NCI-H2227 treated with DMSO at 0.1 percent for 48 hours (cell line): Measurements from ENCODE around the gene ADAMTS9.
"Not testable (repeated sequence)": the region's sequence is repeated elsewhere in the genome, so short reads cannot be mapped to it uniquely, and the experiment has no call there.

Source experiments
- DNase-seq: peaks from one replicate; lab custom pipeline; 2025; lab: John Stamatoyannopoulos, UW

Gene ADAMTS9

DNA sequence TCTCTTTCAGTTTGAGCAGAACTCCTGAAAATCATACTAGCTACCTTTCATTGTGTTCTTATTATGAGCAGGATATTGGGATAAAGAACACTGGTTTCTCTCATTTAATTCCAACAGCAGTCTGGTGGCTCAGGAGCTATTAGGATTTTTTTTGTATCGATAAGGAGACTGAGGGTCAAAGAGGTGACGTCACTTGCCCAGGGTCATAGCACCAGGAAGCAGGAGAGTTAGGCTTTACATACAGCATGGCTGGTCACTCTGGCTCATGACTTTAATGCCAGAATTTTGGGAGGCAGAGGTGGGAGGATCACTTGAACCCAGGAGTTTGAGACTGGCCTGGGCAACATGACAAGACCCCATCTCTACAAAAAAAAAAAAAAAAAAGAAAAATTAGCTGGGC, 113.6 kb downstream of the ADAMTS9 start:
- no peak for DNase-seq

DNA sequence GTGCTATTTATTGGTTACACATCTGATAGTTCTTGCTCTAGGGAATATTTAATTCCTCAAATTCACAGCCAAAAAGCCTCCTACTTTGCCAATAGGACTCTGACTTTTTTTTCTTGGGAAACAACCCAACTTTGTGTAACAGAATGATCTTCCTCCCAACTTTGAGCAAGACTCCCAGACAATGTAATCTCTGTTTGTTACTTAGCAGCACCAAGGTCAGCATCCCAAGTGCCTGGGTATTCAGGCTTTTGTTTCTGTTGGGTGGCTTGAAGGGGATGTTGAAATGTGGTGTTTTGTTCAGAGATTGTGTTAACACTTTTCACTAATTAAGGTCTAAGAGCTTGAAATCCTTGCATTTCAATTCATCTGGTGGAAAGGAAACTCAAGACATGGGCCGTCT, 115.8 kb downstream of the ADAMTS9 start:
- DNase-seq, result no peak

DNA sequence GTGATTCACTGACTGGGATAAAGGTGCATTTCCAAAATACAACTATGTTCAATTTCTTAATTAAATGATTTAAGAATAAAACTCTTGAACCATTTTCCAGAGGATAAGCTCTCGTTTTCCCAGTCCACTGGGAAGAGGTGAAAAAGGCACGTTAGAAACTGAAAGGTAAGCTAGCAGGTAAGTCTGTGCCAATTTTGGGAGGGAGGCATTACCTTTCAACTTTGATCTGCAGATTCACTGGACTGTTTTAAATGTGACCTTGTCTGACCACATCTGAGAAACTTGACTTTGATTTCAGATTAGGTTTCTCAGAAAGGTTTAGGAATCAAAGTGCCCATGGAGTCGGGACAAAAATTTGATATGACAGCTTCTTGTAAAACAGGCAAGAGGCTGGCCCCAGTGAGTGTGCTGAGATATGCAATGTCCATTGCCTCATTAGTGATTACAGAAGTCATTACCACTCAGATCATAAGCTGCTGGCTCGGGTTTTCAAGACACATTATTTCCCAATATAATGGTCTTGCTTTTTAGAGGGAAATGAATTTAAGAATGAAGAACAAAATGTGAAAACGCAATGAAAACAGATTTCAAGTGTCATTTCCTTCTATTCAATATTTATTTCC, 118.8 kb downstream of the ADAMTS9 start:
- no peak for DNase-seq

DNA sequence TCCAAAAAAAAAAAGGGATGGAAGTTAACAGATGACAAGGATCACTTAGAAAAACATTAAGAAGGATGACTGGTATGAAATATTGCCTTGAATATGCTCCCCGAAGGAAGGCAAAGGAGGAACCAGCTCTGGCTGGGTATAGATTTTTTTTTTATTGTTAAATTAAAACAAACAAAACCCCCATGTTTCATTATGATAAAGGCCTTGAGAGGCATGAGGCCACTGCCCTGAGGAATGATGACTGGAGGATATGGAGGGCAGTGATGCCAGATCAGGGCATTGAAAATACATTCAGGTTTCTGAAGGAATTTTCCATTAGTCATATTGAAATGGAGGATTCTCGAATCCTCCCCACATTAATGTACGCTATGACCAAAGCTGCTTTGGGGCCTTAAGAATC, 120.9 kb downstream of the ADAMTS9 start:
- DNase-seq, result no peak

DNA sequence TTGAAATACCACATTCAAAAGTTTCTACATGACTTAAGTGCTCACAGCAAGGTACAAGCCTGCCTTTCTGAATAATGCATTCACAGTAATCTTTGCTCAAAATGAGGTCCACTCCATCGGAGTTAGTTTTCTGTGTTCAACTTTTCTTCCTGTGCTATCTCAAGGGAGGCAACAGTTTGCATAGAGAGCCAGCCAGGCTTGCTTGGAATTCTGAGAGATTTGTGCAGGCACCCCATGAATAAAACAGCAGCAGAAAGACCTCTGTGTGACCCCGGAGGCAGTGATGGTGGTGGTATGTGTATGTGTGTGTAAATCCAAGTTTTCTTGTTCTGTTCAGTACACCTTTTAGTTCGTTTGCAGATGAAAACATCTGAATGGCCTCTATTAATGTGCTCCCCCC, 124.0 kb downstream of the ADAMTS9 start:
- no peak for DNase-seq

DNA sequence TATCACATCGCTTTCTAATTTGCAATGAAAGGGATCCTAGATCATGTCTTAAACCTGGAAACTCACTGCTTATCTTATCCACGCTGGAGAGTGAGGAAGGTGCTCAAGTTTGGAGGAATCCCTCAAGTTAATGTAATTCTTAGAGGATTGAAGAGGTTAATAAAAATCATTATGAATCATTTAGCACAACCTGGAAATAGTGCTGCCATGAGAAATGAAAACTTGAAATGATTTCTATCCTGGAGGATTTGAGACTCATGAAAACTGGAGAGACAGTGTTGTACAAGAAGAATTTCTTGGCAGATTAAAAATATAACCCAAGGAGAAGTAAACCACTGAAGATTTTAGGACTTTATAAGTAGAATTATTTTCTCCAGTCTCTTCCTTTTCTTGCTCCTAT, 125.9 kb downstream of the ADAMTS9 start:
- no peak for DNase-seq

DNA sequence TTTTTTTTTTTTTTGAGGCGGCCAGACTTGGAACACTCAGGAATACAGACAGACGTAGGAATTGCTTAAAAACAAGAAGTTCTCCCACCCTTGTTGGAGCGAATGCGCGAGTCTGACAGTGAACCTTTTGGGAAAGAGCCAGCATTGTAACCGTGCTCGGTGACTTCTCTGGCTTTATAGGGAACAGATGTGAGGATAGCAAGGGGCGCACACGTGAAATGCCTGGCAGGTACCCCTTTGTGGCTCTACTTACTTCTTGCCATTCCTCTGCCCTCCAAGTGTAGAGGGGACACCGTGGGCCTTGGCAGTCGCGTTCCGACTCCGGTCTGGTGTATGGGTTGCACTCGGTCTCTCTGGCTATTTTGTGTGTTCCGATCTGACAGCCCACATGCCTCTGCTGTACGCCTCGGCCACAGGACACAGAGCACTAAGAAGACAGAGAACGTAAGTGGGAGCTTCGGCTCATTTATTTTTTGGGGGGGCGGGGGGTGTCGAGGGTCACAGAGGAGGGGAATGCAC, 126.4 kb downstream of the ADAMTS9 start:
- no peak for DNase-seq

DNA sequence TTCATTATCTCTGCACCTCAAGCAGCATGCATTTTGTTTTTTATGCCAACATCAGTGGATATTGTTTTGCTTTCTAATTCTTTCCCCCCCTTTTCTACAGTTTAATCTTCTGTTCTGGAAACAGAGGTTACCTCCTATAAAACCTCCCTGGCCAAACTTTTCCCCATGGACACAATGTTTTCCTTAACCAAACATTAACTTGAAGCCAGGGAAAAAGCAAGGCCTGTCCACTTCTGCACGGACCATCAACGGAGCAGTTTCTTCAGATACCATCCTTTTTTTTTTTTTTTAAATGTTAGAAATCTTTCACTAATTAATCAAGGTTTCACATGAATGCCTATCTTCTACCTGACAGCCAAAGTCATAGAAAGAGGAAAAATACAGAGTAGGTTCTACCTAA, 127.0 kb downstream of the ADAMTS9 start:
- DNase-seq, result no peak

DNA sequence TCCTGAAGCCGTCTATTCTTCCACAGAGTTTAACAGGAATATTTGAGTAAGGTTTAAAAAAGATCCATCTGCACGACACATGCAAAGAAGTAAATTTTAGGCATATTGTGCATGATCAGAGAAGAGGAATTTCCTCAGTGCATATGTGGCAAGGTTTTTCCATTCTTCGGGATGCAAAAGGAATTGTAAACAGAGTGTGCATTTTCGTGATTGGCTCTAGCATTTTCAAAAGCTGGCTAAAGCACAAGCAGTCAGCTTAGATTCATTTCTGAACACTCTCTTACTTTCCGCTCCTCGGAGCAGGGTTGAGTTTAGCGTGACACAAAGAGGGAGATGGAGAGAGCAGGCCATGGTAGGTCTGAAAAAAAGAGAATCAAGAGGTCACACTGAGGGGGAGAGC, 128.2 kb downstream of the ADAMTS9 start:
- DNase-seq, result no peak

DNA sequence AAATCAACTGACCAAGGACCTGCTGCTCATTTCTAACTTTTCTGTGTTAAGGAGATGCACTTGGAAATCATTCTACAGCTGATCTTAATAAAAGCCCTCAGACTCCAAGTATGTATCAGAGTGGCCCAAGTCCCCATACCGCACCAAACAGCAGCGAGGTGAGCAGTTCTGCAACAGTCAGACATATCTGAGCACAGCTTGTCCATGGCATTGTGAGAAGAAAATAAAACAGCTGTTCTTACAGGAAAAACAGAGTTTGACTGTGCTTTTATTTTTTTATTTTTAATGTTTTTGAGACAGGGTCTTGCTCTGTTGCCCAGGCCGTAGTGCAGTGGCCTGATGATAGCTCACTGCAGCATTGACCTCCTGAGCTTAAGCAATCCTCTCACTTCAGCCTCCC, 131.8 kb downstream of the ADAMTS9 start:
- no peak for DNase-seq

DNA sequence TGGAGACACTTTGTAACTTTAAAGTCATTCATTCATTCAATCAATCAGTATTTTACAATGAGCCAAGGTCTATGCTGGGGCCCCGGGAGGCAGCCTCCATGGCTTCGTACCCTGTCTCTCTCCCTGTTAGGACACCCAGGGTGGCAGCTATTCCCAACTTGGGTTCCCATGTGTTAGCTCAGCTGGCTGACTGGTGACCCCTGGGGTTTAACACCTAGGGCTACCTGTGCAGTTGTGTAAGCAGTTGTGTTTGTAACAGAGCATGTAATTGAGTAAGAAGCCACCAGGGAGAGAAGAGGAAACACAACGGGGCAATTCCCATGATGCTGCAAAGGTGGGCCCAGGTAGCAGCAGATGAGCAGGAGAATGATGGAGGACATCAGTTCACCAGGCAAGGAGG, 132.4 kb downstream of the ADAMTS9 start:
- DNase-seq, result no peak

DNA sequence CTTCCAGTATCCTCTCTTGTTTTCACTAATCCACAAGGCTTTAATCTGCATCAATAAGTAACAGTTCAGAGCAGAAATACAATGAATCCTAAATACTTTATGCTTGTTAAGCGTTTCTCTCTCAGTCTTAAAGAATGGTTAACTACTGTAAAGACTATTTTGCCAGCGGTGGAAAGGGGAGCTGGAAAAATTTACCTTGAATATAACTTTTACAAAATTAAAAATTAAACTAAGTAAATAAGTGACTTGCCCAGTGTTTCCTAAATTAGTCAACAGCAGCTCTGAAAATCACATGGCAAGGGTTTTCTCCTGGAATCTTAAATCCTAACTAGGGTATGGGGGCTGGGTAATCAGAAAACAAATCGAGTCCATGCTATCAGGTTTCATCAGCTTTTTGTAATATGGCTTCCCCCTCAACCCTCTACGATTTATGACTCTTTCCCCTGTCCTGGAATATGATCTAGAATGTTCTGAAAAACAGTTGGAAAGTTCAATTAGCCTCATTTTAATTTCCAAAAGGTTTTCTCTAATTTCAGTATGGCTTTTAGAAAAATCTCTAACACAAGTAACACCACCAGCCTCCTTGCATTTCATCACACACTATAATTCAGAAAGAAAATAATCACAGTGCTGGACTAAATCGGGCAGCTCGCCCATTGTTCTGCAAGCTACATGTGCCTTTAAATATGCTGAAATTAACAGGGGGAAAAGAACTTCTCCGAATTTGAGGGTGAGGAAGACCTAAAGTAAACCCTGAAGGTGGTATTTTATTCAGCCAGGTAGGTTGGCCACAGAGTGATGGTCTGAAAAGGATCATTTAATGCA, 133.5 kb downstream of the ADAMTS9 start:
- DNase-seq, result no peak

DNA sequence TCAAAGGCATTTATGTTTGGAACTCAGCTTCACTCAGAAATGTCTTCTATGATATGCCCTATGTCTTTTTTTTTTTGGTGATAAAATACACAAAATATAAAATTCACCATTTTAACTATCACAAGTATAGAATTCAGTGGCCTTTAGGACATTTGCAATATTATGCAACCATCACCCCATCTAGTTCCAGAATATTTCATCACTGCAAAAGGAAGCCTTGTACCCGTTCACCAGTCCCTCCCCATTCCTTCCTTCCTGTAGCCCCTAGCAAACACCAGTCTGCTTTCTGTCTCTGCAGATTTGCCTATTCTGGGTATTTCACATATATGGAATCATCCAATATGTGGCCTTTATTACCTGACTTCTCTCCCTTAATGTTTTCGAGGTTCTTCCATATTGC, 134.8 kb downstream of the ADAMTS9 start:
- DNase-seq, result no peak

DNA sequence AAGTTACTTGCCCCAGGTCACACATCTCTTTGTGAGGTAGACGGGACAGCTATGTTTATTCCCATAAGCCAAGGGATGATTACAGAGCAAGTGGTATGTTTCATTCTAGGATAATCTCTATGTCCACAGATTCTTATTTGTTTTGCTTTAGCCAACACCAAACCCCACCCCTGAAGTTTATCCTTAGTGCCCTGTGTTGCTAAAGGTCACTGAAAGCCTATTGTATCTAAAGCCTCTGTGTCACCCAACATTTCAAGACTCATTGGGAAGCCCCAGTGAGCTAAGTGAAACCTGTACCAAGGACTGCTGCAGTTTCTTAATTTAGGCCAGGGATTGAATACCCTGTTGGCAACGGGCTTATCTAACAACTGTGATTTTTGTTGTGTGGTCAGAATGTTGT, 135.6 kb downstream of the ADAMTS9 start:
- peak; percentile 84 for DNase-seq

DNA sequence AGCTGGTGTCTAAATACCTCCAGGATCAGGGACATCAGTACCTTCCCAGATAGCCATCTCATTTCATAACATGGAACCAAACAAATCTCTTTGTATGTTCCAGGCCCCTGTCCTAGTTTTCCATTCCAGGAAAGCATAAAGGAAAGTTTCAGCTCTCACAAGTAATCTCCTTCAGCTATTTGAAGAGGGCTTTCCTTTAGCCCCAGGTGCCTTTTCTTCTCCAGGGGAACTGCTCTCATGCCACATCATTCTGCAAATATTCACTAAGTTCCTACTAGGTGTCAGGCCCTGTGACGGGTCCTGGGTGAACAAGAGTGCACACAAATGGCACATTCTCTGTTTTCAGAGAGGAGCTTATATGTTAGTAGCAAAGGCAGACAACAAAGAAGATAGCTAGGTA, 136.1 kb downstream of the ADAMTS9 start:
- DNase-seq, result no peak

DNA sequence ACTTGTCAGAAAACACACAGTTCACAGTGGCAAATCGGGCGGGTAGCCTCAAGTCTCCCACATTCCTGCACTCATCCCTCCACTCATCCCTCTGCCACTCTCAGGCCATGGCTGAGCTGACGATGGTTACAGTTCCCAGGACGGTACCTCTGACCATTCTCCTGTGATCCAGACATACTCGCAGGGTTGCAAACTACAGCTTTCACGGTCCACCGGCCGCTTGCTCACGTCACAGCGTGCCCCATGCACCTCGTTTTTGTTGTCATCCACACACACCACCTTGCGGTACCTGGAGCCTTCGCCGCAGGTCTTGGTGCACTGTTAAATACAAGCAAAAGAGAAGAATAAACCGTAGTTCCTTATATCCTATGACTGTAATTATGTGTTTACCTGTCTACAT, 137.1 kb downstream of the ADAMTS9 start:
- DNase-seq, result no peak

DNA sequence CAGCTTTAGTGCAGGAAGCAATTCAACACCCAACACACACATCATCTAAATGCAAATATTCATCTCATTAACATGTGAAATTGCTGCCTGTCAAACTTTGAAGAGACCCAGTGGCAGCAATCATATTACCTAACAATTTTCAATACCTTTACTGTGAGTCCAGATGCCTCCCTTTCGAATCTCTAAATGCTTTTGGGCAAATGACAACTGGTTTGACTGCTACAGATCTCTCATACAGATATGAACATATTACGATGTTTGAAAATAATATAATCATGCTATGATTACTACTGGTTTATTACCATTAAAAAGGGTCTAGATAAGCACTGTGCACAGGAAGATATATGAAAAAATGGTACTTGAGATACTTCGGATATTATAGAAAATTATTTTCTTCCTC, 137.9 kb downstream of the ADAMTS9 start:
- DNase-seq, result no peak

DNA sequence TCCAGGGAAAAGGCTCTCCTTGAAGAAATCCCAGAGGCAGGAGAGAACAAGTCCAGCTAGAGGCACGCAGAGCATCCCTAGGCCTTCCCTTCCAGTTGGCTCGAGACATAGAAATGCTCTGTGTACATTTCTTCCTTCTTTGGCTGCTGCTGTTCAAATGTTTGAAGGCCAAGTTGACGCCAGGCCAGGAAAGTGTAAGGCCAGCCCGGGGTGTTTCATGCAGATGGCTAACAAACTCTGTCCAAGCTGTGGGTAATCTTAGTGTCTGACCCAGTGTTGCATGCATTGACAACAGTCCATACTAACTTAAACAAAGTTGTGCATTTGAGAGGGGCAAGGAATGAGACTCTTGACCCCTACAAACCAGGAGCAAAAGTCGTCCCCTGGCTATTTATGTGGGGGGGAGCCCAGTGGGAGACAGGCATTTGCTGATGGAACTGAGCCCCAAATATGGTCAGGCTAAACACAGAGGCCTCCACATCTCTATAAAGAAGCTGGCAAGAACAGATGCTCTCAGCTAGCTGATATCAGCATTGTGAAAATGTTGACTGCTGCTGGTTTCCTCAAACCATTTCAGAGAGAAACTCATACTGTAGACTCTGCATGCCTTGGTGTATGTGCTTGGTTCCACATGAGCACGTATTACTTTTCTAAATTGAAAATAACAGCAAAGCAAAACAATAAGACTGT, 139.5 kb downstream of the ADAMTS9 start:
- DNase-seq, result no peak

DNA sequence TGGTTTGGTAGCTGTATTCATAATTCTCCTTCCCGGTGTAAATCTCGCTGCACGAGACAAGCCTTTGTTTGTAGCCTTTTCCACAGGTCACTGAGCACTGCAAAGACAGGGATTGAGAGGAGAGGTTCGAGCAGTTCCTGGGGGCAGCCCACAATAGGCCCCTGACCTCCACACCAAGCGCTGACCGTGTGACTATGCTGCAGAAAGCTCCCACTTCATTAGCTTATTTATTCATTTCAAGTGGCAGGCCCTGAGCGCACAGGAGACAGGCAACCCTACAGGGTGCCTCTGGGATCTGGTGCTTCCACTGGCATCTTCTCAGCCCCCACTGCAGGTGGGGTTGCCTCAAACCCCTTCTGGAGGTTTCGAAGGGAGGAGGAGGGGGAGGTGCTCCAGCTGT, 140.9 kb downstream of the ADAMTS9 start:
- no peak for DNase-seq

DNA sequence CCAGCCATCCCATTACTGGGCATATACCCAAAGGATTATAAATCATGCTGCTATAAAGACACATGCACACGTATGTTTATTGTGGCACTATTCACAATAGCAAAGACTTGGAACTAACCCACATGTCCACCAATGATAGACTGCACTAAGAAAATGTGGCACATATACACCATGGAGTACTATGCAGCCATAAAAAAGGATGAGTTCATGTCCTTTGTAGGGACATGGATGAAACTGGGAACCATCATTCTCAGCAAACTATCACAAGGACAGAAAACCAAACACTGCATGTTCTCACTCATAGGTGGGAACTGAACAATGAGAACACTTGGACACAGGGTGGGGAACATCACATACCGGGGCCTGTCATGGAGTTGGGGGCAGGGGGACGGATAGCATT, 142.6 kb downstream of the ADAMTS9 start:
- not testable (repeated sequence) for DNase-seq

DNA sequence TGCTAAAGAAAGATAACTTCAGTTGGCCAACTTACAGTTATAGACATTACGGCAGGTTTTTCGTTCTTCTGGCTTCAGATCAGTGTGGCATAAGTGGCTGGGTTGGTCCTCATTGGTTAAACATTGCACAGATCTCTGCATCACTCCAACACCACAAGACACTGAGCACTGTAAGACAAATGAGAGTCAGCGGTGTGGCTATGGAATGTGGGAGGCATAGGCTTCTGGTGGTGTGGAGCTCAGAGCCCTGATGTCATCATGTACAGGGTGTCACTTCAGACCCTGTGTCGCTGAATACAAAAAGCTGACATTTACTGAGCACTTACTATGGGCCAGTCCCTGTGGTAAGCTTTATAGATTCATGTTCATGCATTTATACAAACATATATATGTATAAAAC, 146.0 kb downstream of the ADAMTS9 start:
- DNase-seq, result no peak

DNA sequence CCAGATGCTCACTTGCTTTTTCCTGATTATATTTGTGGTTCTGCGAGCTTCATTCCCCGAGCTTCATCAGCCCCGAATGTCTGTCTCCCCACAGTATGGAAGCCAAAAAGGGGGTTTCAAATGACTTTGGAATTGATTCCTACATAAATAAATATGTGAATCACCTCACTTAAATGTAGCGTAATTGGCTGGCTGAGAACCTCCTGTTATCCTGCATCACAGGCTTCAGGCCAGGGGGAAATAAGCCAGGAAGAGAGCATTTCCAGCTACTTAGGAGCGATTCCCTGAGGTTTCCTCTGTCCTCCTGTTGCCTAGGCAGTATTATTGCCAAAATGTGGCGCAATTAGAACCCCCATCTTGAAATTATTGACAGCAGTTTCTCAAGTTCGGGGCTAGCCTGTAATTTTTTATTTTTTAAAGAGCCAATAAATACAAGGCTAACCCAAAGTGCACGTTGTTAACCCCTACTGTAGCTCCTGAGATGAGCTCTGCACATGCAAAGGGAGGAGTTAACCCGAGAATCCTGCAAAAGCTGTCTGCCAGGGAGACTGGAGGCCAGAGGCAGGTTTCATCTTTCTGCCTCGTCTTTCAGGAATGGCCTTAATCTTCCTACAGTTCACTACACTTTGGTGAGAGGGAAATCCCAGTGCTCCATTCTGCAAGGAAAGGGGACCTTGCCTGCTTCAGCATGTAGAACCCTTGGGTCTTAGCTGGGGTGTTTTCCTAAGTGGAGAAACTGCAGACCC, 148.2 kb downstream of the ADAMTS9 start:
- no peak for DNase-seq
